ENCODE results near the gene EPHA3. TPM values are rescaled to one million over a fixed set of nuclear protein-coding genes. Genes with fewer than 3 reads are reported as not detected.
A peak's percentile ranks its signal among the peaks of the same experiment; 100 is the strongest.

Gene EPHA3
- total and polyA plus RNA-seq, 12 donors = 1.3 to 7.5 (median 4.4) TPM

DNA sequence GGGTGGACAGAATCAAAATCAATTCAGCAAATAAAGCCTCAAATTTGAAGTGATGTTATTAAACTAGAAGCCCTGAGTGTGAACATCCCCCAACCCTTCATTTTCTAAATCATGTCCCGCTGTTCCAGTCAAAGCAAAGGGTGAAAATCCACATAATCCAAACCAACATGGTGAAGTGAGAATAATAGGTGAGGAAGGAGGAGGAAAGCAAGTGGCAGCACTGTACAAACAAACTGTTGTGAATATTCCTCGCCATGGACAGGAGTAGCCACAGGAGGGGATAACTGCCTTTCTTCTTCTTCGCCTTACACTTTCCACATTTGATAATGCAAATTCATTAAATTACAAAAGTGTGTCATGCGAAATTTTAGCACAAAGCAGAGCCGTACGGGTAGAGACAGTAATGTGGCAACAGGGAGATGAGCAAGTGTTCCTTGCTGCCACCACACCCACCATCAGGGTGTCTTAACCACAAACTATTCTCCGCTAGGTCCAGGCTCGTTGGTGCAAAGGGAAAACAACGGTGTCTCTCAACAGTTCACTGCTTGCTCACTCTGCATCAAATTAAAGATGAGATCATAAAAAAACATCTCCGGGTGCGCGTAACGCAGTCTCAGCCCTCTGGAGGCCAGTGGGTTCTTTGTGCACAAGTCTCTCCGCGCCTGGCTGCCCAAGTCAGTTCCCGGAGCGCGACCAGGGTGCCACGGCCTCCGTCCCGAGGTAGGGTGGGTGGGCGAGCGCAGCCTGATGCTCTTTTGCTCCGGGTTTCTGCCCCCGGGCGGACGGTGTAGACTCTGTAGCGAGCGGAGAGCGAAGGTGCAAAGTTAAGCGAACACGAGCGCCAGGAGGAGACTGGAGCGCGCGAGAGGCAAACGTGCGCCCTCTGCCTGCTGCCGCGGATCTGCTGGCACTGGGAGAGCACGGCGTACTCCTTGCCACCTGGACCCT is 6.7 kb downstream of the EPHA3 start:
- peaks cover 0 to 5% (median 0%) of the 10 kb centered on the region in 9 donors for H3K4me1 ChIP-seq
- no peaks in the 10 kb centered on the region for H3K9me3 ChIP-seq
- peak overlapping the region in 9 of 10 donors; percentile 42 to 63 (median 53) for H3K4me3 ChIP-seq
- peak overlapping the region; percentile 16 to 76 (median 60) for H3K27ac ChIP-seq
- ATAC-seq (peak; percentile 92 to 98 (median 95)), DNase-seq (peak; percentile 68 to 72)
- H3K36me3 ChIP-seq = no peaks in the 10 kb centered on the region
- TF ChIP-seq, protein P1, sequence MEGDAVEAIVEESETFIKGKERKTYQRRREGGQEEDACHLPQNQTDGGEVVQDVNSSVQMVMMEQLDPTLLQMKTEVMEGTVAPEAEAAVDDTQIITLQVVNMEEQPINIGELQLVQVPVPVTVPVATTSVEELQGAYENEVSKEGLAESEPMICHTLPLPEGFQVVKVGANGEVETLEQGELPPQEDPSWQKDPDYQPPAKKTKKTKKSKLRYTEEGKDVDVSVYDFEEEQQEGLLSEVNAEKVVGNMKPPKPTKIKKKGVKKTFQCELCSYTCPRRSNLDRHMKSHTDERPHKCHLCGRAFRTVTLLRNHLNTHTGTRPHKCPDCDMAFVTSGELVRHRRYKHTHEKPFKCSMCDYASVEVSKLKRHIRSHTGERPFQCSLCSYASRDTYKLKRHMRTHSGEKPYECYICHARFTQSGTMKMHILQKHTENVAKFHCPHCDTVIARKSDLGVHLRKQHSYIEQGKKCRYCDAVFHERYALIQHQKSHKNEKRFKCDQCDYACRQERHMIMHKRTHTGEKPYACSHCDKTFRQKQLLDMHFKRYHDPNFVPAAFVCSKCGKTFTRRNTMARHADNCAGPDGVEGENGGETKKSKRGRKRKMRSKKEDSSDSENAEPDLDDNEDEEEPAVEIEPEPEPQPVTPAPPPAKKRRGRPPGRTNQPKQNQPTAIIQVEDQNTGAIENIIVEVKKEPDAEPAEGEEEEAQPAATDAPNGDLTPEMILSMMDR (IDR thresholded peaks at IDR 0.05) = peak; percentile 32 to 83 (median 61)
- intact Hi-C loops (cut with DNase I) = loop anchor here in 3 of 10 donors (10.0 kb wide), 1 partner anchor 909 kb away; no protein-coding TSS in a partner anchor
- 4% methylated on average over 42 of the region's 42 CpGs for WGBS, 2 donors
- peaks cover 0 to 21% (median 16%) of the 10 kb centered on the region in 7 donors for H3K27me3 ChIP-seq

DNA sequence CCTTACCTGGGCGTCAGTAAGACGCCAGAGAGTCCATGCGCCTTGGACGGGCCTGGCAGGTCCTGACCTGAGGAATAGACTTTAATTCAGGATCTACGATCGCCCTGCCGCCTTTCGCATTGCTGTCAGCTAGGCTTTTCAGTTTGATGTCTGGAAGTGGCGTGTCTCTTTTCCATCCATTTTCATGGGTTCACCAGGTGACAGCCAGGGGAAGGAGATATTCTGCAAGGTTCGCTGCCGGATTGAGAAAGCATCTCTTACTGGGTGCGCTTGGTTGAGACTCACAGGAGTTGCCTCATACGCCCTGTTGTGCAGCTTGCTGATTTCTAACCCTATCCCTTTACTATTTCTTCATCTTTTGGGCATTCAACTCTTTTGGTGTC is 7.4 kb downstream of the EPHA3 start:
- H3K4me1 ChIP-seq = peaks cover 0 to 5% (median 0%) of the 10 kb centered on the region in 9 donors
- H3K9me3 ChIP-seq = no peaks in the 10 kb centered on the region
- peak in 5 of 8 donors; percentile 9 to 55 (median 19) for ATAC-seq
- DNase-seq = no peak
- H3K27me3 ChIP-seq = peaks cover 0 to 21% (median 13%) of the 10 kb centered on the region in 7 donors
- peak overlapping the region in 9 of 10 donors; percentile 42 to 63 (median 53) for H3K4me3 ChIP-seq
- TF ChIP-seq, protein P1 (IDR thresholded peaks at IDR 0.05) = peak in 1 of 9 donors; percentile 10
- no peaks in the 10 kb centered on the region for H3K36me3 ChIP-seq
- intact Hi-C loops (cut with DNase I) = loop anchor here in 3 of 10 donors (10.0 kb wide), 1 partner anchor 910 kb away; no protein-coding TSS in a partner anchor
- WGBS, 2 donors = 21 to 23% methylated on average over 13 of the region's 13 CpGs
- H3K27ac ChIP-seq = peak overlapping the region in 8 of 10 donors; percentile 16 to 76 (median 63)

DNA sequence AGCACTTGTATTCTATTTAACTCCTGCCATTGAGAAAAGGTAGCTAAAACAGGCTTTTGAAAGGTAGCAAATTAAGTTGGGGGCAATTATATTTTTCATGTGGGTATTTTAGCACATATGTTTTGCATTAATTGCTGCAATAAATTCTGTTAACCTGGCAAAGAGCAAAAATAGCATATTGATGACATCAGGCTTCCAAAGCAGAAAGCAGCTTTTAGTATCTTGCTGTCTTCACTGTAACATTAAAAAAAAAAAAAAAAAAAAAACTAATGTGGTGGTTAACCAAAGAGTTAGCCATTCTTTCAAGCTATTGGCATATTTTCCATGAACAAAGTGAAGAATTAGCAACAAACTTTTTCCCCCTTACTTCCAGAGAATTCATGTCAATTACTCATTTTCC is 9.1 kb downstream of the EPHA3 start:
- H3K27me3 ChIP-seq = peaks cover 0 to 21% (median 0%) of the 10 kb centered on the region in 7 donors
- peak overlapping the region in 3 of 10 donors; percentile 2 to 76 (median 8) for H3K27ac ChIP-seq
- DNase-seq (no peak), ATAC-seq (no peak)
- no peaks in the 10 kb centered on the region for H3K9me3 ChIP-seq
- peaks cover 0 to 5% (median 0%) of the 10 kb centered on the region in 9 donors for H3K4me1 ChIP-seq
- intact Hi-C loops (cut with DNase I) = loop anchor here in 3 of 10 donors (10.0 kb wide), 1 partner anchor 912 kb away; no protein-coding TSS in a partner anchor
- TF ChIP-seq, protein P1 (IDR thresholded peaks at IDR 0.05) = no peak
- H3K4me3 ChIP-seq = no peak overlapping the region
- H3K36me3 ChIP-seq = no peaks in the 10 kb centered on the region

DNA sequence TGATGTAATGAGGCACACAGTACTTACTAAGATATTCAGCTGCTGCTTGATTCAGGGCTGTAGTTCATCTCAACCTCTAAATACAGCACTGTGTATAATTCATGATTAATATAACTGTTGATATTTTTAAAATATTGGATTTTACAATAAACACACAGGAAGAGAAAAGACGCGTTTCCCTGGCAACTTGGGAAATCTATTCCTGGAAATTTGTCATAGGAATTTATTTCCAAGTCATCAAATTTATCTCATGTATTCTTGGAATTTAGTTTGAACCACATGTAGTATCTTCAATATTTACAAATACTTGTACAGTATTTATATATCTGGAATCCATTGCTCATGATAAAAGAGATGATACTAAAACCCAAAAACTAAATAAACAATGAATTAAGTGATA is 30.6 kb downstream of the EPHA3 start:
- TF ChIP-seq, protein P1 (IDR thresholded peaks at IDR 0.05) = no peak
- no peaks in the 10 kb centered on the region for H3K27me3 ChIP-seq
- WGBS, 2 donors = 60 to 72% methylated on average over 2 of the region's 2 CpGs
- peaks cover 0 to 6% (median 0%) of the 10 kb centered on the region in 11 donors for H3K9me3 ChIP-seq
- H3K4me3 ChIP-seq = no peak overlapping the region
- DNase-seq = no peak
- ATAC-seq = no peak
- intact Hi-C loops (cut with DNase I) = no loop called here
- no peaks in the 10 kb centered on the region for H3K4me1 ChIP-seq
- H3K27ac ChIP-seq = no peak overlapping the region
- H3K36me3 ChIP-seq = peaks cover 0 to 9% (median 0%) of the 10 kb centered on the region in 9 donors
